PC-9 (cell line): ENCODE results near the gene IMP3. TPM values are rescaled to one million over a fixed set of nuclear protein-coding genes. Genes with fewer than 3 reads are reported as not detected.

Source experiments
- BruUV-seq: library from RNA; stranded (reverse); fragments of 400-500 nt; replicated peaks from 2 replicates; lab custom pipeline; 2021; lab: Mats Ljungman, UMichigan
- CTCF ChIA-PET: fragments of 300-600 bp; sonication (Branson Sonifier 250); formaldehyde crosslinking; loops from one replicate; lab custom pipeline; 2022; ENCODE audit warnings: antibody characterized with exemption; lab: Charles Lee
- POLR2A ChIA-PET: fragments of 300-600 bp; sonication (Branson Sonifier 250); formaldehyde crosslinking; loops from one replicate; lab custom pipeline; 2022; ENCODE audit warnings: antibody characterized with exemption; ENCODE audit not compliant: unreplicated experiment; lab: Charles Lee
- DNase-seq, 2 experiments: peaks; one replicate each; pipeline versions ENCODE4 v3.0.0 to v3.0.0-alpha.2; 2015 to 2022; ENCODE audit warnings: mixed read lengths in 1 of 2
- H2AFZ ChIP-seq: fragments of 200-600 bp; sonication (generic); 2 replicates; pipeline ENCODE4 v1.8.1; 2017; ENCODE audit warnings: antibody characterized with exemption
- H3F3A ChIP-seq: fragments of 200-600 bp; sonication (generic); 2 replicates; pipeline ENCODE4 v1.8.1; 2017; ENCODE audit warnings: antibody characterized with exemption, mild to moderate bottlenecking, low read depth; ENCODE audit not compliant: insufficient read depth
- H3K27ac ChIP-seq: fragments of 200-600 bp; sonication (generic); 2 replicates; pipeline ENCODE4 v1.6.1; 2016; ENCODE audit warnings: mixed run types
- H3K27me3 ChIP-seq: fragments of 200-600 bp; sonication (generic); 2 replicates; pipeline ENCODE4 v1.6.1; 2016; ENCODE audit warnings: low read depth, mixed run types; ENCODE audit not compliant: insufficient read depth
- H3K36me3 ChIP-seq: fragments of 200-600 bp; sonication (generic); 2 replicates; pipeline ENCODE4 v1.6.1; 2016; ENCODE audit warnings: low read depth, mixed run types
- H3K4me1 ChIP-seq: fragments of 200-600 bp; sonication (generic); replicated peaks from 2 replicates; pipeline ENCODE4 v1.6.1; 2016; ENCODE audit warnings: mixed run types; ENCODE audit not compliant: insufficient read depth
- H3K4me2 ChIP-seq: fragments of 200-600 bp; sonication (generic); 2 replicates; pipeline ENCODE4 v1.6.1; 2017; ENCODE audit warnings: mixed run types
- H3K4me3 ChIP-seq: fragments of 200-600 bp; sonication (generic); 2 replicates; pipeline ENCODE4 v1.6.1; 2016; ENCODE audit warnings: mixed run types
- H3K79me2 ChIP-seq: fragments of 200-600 bp; sonication (generic); 2 replicates; pipeline ENCODE4 v1.6.1; 2017; ENCODE audit warnings: low read depth, mixed run types
- H3K9me2 ChIP-seq: fragments of 200-600 bp; sonication (generic); 2 replicates; pipeline ENCODE4 v1.8.1; 2017; ENCODE audit warnings: mild to moderate bottlenecking; ENCODE audit not compliant: insufficient read depth
- H3K9me3 ChIP-seq: fragments of 200-600 bp; sonication (generic); 2 replicates; pipeline ENCODE4 v1.8.1; 2016; ENCODE audit warnings: low read depth; ENCODE audit not compliant: insufficient read depth
- H4K20me1 ChIP-seq: fragments of 200-600 bp; sonication (generic); 2 replicates; pipeline ENCODE4 v1.8.1; 2017; ENCODE audit not compliant: insufficient read depth
- EZH2 ChIP-seq: fragments of 200-600 bp; sonication (generic); IDR thresholded peaks from 2 replicates; pipeline ENCODE4 v1.8.0; 2017; ENCODE audit warnings: antibody characterized with exemption, low read depth
- intact Hi-C: fragments of 100-400 bp; cut with micrococcal nuclease; formaldehyde crosslinking; loops from one replicate; pipeline ENCODE4 v1.10.0; 2022; ENCODE audit not compliant: unreplicated experiment
- total RNA-seq: library from RNA; stranded (reverse); gene quantifications from 2 replicates; pipeline ENCODE4 v1.2.3, GENCODE V29; 2021
- TF ChIP-seq, protein P1 (sequence below): fragments of 200-600 bp; sonication (generic); conservative IDR thresholded peaks from 2 replicates; pipeline ENCODE4 v1.6.1; 2017; ENCODE audit warnings: mixed run types, antibody characterized with exemption, mild to moderate bottlenecking, moderate library complexity

IMP3 gene
- total RNA-seq, 1 experiment from 2014 or later: 53.0 TPM

DNA sequence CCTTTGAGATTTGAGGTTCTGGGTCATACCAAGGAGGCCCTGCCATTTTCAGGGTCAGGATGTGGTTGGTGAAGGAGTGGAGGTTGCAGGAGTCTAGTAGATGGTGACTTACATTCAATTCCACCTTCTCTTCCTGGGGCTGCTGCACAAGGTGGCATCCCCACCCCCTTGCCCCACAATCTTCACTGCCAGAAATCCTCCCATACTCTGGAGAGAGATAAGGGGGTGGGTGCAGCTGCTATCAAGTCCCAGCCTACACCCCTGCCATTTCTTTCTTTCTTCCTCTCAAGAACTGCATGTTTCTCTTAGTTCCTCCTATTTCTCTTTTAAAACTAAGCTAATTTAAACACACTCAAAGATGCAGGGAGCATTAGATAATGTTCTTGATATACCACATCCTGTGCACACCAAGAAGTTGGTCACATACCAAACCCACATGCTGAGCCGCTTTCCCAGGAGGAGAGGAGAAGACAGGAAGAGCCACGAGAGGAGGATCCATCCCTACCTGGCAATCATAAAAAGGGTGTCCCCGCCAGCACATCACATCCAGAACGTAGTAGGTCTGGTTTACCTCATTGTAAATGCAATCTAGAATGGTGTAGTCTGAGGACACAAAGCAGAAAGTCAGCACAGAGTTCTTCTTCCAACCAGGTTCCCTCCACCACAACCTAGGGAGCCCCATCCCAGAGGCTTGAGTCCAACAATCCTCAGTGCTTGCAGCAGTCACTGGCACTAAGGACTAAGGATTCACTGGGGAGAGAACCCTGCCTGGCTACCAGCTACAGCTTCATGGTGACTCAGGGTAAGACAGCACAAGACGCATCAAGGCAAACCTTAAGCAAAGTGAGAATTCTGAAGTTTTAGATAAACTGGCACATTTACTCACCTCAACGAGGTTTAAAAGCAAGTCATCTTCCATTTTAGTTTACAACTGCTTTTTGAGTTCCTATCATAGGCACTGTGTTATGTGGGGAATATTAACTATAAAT lies 33.0 kb downstream of the IMP3 start:
- CTCF ChIA-PET: no interaction called here
- no peak for TF ChIP-seq EZH2
- TF ChIP-seq, protein P1, sequence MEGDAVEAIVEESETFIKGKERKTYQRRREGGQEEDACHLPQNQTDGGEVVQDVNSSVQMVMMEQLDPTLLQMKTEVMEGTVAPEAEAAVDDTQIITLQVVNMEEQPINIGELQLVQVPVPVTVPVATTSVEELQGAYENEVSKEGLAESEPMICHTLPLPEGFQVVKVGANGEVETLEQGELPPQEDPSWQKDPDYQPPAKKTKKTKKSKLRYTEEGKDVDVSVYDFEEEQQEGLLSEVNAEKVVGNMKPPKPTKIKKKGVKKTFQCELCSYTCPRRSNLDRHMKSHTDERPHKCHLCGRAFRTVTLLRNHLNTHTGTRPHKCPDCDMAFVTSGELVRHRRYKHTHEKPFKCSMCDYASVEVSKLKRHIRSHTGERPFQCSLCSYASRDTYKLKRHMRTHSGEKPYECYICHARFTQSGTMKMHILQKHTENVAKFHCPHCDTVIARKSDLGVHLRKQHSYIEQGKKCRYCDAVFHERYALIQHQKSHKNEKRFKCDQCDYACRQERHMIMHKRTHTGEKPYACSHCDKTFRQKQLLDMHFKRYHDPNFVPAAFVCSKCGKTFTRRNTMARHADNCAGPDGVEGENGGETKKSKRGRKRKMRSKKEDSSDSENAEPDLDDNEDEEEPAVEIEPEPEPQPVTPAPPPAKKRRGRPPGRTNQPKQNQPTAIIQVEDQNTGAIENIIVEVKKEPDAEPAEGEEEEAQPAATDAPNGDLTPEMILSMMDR: no peak
- POLR2A ChIA-PET: interaction anchor here (0.6 kb wide), 1 partner anchor 1460 kb away, joined by 4 read pairs; no protein-coding TSS in a partner anchor

DNA sequence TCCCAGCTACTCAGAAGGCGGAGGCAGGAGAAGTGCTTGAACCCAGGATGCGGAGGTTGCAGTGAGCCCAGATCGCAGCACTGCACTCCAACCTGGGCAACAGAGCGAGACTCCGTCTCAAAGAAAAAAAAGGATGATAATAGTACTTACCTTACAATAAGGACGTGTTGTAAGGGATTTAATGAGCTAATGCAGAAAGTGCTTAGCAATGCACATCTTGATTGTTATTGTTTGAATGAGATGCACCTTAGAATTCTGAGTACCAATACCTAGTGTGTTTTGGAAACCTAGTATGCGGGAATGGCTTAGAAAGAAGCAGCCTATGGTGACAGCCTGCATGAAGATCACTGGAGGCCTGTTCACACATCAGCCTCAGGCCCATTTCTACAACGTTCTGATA lies 34.0 kb downstream of the IMP3 start:
- intact Hi-C loops: no loop called here
- TF ChIP-seq, protein P1: no peak
- TF ChIP-seq EZH2: no peak
- H3K36me3 ChIP-seq: peaks cover 2% of the 10 kb centered on the region
- H3K4me3 ChIP-seq: no peak overlapping the region
- no peaks in the 10 kb centered on the region for H4K20me1 ChIP-seq
- H3F3A ChIP-seq: no peaks in the 10 kb centered on the region
- POLR2A ChIA-PET: no interaction called here
- no peak overlapping the region for H3K27ac ChIP-seq
- H3K9me2 ChIP-seq: no peaks in the 10 kb centered on the region
- CTCF ChIA-PET: no interaction called here
- H3K4me2 ChIP-seq: no peak overlapping the region
- H3K79me2 ChIP-seq: no peaks in the 10 kb centered on the region
- BruUV-seq: no TSS peak
- DNase-seq: no peak
- no peaks in the 10 kb centered on the region for H3K27me3 ChIP-seq
- H2AFZ ChIP-seq: no peak overlapping the region
- no peaks in the 10 kb centered on the region for H3K4me1 ChIP-seq
- H3K9me3 ChIP-seq: no peaks in the 10 kb centered on the region

More for the DNA sequence above, 33.0 kb downstream of the IMP3 start:
- Histone ChIP-seq H3K4me2 (no peak overlapping the region), H3K79me2 (no peaks in the 10 kb centered on the region), H3K27ac (no peak overlapping the region), H3K36me3 (no peaks in the 10 kb centered on the region), H3F3A (no peaks in the 10 kb centered on the region), H3K27me3 (no peaks in the 10 kb centered on the region), H3K4me3 (no peak overlapping the region), H2AFZ (no peak overlapping the region), H3K4me1 (no peaks in the 10 kb centered on the region), H4K20me1 (no peaks in the 10 kb centered on the region), H3K9me2 (no peaks in the 10 kb centered on the region), H3K9me3 (no peaks in the 10 kb centered on the region)
- intact Hi-C loops: no loop called here
- BruUV-seq: no TSS peak
- DNase-seq: no peak

DNA sequence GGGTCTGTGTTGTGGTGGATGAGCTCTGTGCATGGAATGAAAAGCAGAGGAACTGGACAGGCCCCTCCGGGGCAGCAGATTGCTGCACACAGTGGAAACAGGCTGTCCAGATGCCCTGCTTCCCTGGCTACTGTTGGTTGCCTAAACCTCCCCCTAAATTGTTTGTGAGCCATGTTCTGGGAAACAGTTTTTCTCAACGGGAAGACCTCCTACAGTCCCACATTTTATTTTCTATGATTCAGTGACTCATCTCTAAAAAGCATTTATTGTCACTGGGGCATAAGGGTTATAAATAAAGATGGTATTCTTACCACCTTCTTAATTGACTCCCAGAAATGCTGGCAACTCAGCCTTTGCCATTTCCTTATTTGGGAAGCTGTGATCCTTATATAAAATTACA lies 40.6 kb downstream of the IMP3 start:
- ChIA-PET CTCF (interaction anchor here (1.1 kb wide), 1 partner anchor 87 kb away, joined by 3 read pairs; no protein-coding TSS in a partner anchor), POLR2A (no interaction called here)
- Histone ChIP-seq H3K9me2 (no peaks in the 10 kb centered on the region), H3K9me3 (no peaks in the 10 kb centered on the region), H3K27me3 (no peaks in the 10 kb centered on the region), H2AFZ (no peak overlapping the region), H3K36me3 (peaks cover 6% of the 10 kb centered on the region), H4K20me1 (peaks cover 3% of the 10 kb centered on the region; the same call in 1 of the 2 replicates), H3K79me2 (no peaks in the 10 kb centered on the region), H3K4me1 (no peaks in the 10 kb centered on the region), H3K27ac (no peak overlapping the region), H3K4me2 (no peak overlapping the region), H3F3A (no peaks in the 10 kb centered on the region), H3K4me3 (no peak overlapping the region)
- BruUV-seq: no TSS peak
- no peak for DNase-seq
- intact Hi-C loops: no loop called here
- TF ChIP-seq, protein P1: no peak
- no peak for TF ChIP-seq EZH2
